GM12892 (cell line): Measurements from ENCODE around the gene STAB1.

Source experiments
- POLR2A ChIP-seq: IDR thresholded peaks from 2 replicates; pipeline ENCODE4 v1.6.1; 2011; ENCODE audit warnings: low read depth, low read length, control low read depth
- POLR2AphosphoS5 ChIP-seq: IDR thresholded peaks from 2 replicates; pipeline ENCODE4 v1.6.1; 2011; ENCODE audit warnings: low read depth, low read length, control low read depth
- TAF1 ChIP-seq: IDR thresholded peaks from 2 replicates; pipeline ENCODE4 v1.6.1; 2011; ENCODE audit warnings: low read depth, mild to moderate bottlenecking, control low read depth, low read length, borderline replicate concordance

DNA sequence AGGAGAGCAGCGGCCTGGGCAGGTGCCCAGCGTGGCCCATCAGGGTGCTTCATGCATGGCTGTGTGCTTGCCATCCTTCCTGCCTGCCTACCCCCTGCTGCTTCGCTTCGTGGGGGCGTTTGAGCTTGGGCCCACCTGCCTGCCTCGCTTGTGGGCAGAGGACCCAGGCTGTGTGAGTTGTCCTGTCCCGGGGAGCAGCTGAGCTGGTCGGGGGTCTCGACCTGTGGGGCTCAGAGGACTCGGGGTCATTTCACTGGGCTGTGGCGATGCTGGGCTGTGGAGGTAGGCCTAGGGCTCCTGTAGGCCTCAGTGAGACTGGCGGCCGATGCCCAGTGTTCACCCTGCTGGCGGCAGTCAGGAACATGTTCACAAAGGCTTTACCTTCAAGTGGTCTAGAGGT lies 12.1 kb upstream of the STAB1 start:
- TF ChIP-seq POLR2A (0 out of 2 replicates have a peak, but pooled peaks have one; percentile 33), POLR2AphosphoS5 (peak; percentile 47; the same call in 1 of the 2 replicates), TAF1 (no peak)
